Pancreas (tissue), 10 donors: ENCODE data around the gene PCDHGA4. TPM values are rescaled to one million over a fixed set of nuclear protein-coding genes. Genes with fewer than 3 reads are reported as not detected.
A peak's percentile ranks its signal among the peaks of the same experiment; 100 is the strongest.

Experiments
- ATAC-seq, 4 donors: fragments of 200-7000 bp; cut with Tn5 transposase; one replicate each; pipeline versions ENCODE4 v1.8.0 to v1.9.1; 2020; ENCODE audit warnings: mild to moderate bottlenecking in 4 of 4, moderate library complexity in 4 of 4
- DNase-seq, 6 donors: peaks; one replicate each; pipeline ENCODE4 v3.0.0-alpha.2; 2020
- FAIRE-seq: peaks from 2 replicates; lab custom pipeline; 2012; peaks lifted over from hg19 to GRCh38; lab: Jason Lieb, UNC
- H3K27ac ChIP-seq, 4 donors: fragments of 200-600 bp; sonication (generic); 1 replicate in 3 of 4; 2 replicates in 1 of 4; pipeline versions ENCODE4 v1.5.0 to v1.8.0; 2020
- H3K27me3 ChIP-seq, 4 donors: fragments of 200-600 bp; one replicate each; pipeline ENCODE4 v1.8.0; 2021
- H3K36me3 ChIP-seq, 3 donors: fragments of 200-600 bp; sonication (generic) in 1 of 3; one replicate each; pipeline versions ENCODE4 v1.5.0 to v1.8.0; 2020 to 2021
- H3K4me1 ChIP-seq, 3 donors: fragments of 200-600 bp; one replicate each; pipeline ENCODE4 v1.8.0; 2021
- H3K4me3 ChIP-seq, 4 donors: fragments of 200-600 bp; sonication (generic) in 2 of 4; one replicate each; pipeline versions ENCODE4 v1.5.0 to v1.8.0; 2020 to 2021
- H3K9me3 ChIP-seq, 4 donors: fragments of 200-600 bp; one replicate each; pipeline ENCODE4 v1.8.0; 2021
- WGBS, 2 donors: extraction: QIAGEN DNeasy Blood & Tissue Kit; methylation state at CpG; one replicate each; pipeline ENCODE4 v1.1.7; 2013; 5-methylcytosine and 5-hydroxymethylcytosine counted together
- intact Hi-C, 3 donors: fragments of 100-400 bp; cut with DNase I; formaldehyde crosslinking; loops; one replicate each; pipeline versions ENCODE4 v1.11.1 to v1.14.2; 2022
- polyA plus RNA-seq, 2 donors: library from polyadenylated mRNA; stranded (reverse); fragments of 200-250 nt; gene quantifications; one replicate each; pipeline ENCODE4 v1.2.3, GENCODE V29; 2013
- total RNA-seq, 6 donors: library from RNA; stranded (reverse); fragmentation: NEBNext Ultra II Directional in 4 of 6; extraction: Animal tissue kit (Norgen Biotek cat#: 25700) in 4 of 6; gene quantifications; one replicate each; pipeline versions ENCODE4 v1.2.1 to v1.2.4, GENCODE V29; 2021 to 2023
- TF ChIP-seq, protein P1 (sequence below), 4 donors: fragments of 200-600 bp; sonication (generic) in 3 of 4; IDR thresholded peaks; one replicate each; pipeline versions ENCODE4 v1.5.0 to v1.8.0; 2021; ENCODE audit warnings: antibody characterized with exemption in 4 of 4
- donor health status: healthy with polysubstance abuse.
- donor health status: DM: no; HTN: no; CAD: no; lungs with moderate emphysema.
- donor health status: DM: no; HTN: no; CAD: no.
- donor health status: control.
- donor health status: control.
- donor health status: Bipolar disorder and iron deficiency.
- donor health status: DM: yes; HTN: yes; CAD: no.
- donor health status: DM: no; HTN: no; CAD: no.
- donor health status: DM: no; HTN: no; CAD: no.
- donor health status: DM: yes; HTN: yes; CAD: no.

The PCDHGA4 gene
- total and polyA plus RNA-seq, 8 donors, result 0.61 to 2.9 (median 2.0) TPM

DNA sequence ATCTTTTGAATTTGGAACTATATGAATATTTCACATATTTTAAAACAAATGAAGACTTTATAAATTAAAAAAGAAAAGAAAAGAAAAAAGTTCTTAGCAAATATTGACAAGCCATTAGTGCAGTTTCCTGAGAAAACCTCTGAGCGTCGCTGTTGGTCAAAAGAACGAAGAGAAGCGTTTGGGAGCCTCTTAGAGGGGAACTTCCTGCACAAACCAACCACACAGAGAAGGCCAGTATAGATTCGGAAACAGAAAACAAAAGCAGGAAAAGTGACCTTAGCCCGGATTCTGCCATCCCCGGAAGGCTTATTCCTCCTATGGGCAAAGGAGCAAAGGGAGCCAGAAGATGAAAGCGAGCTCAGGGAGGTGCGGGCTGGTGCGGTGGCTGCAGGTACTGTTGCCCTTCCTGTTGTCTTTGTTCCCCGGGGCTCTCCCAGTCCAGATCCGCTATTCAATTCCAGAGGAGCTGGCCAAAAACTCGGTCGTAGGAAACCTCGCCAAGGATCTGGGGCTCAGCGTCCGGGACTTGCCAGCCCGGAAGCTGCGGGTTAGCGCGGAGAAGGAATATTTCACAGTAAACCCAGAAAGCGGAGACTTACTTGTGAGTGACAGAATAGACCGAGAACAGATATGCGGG is 5.1 kb downstream of the PCDHGA4 start, which contains the start of gene PCDHGB2:
PCDHGB2 (plus strand) TSS at position 205 of the 637 bp plus-strand sequence; CDS start at position 347, 142 bp downstream.
- peak within 1 kb of the TSS in 1 of 4 donors; percentile 10 for H3K4me3 ChIP-seq
- 14 to 17% methylated on average over 24 of the region's 24 CpGs for WGBS, 2 donors
- H3K27me3 ChIP-seq, result peaks cover 0 to 5% (median 0%) of the 10 kb centered on the region in 4 donors
- no peaks in the 10 kb centered on the region for H3K4me1 ChIP-seq
- ATAC-seq (no peak), DNase-seq (no peak), FAIRE-seq (no peak)
- TF ChIP-seq, protein P1, sequence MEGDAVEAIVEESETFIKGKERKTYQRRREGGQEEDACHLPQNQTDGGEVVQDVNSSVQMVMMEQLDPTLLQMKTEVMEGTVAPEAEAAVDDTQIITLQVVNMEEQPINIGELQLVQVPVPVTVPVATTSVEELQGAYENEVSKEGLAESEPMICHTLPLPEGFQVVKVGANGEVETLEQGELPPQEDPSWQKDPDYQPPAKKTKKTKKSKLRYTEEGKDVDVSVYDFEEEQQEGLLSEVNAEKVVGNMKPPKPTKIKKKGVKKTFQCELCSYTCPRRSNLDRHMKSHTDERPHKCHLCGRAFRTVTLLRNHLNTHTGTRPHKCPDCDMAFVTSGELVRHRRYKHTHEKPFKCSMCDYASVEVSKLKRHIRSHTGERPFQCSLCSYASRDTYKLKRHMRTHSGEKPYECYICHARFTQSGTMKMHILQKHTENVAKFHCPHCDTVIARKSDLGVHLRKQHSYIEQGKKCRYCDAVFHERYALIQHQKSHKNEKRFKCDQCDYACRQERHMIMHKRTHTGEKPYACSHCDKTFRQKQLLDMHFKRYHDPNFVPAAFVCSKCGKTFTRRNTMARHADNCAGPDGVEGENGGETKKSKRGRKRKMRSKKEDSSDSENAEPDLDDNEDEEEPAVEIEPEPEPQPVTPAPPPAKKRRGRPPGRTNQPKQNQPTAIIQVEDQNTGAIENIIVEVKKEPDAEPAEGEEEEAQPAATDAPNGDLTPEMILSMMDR (IDR thresholded peaks at IDR 0.05), result no peak
- H3K27ac ChIP-seq, result no peak within 1 kb of the TSS
- intact Hi-C loops, result loop anchor here in 1 of 3 donors (10.0 kb wide), 1 partner anchor 65 kb away; the partner anchor contains the start of gene PCDHGA11
- peaks cover 0 to 9% (median 0%) of the 10 kb centered on the region in 4 donors for H3K9me3 ChIP-seq
- H3K36me3 ChIP-seq, result no peaks in the 10 kb centered on the region

DNA sequence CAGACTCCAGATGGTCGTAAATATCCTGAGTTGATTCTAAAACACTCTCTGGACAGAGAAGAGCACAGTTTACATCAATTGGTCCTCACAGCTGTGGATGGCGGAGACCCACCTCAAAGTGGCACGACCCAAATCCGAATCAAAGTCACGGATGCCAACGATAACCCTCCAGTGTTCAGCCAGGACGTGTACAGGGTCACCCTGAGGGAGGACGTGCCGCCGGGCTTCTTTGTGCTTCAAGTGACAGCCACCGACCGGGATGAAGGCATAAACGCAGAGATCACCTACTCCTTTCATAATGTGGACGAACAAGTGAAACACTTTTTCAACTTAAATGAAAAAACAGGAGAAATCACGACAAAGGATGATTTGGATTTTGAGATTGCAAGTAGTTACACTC is 5.9 kb downstream of the PCDHGA4 start:
- no peak for ATAC-seq
- 24 to 29% methylated on average over 15 of the region's 15 CpGs for WGBS, 2 donors
- Histone ChIP-seq H3K27ac (no peak overlapping the region), H3K27me3 (peaks cover 0 to 5% (median 0%) of the 10 kb centered on the region in 4 donors), H3K4me1 (no peaks in the 10 kb centered on the region), H3K4me3 (no peak overlapping the region), H3K36me3 (no peaks in the 10 kb centered on the region), H3K9me3 (peaks cover 0 to 9% (median 0%) of the 10 kb centered on the region in 4 donors)
- TF ChIP-seq, protein P1 (IDR thresholded peaks at IDR 0.05), result no peak
- DNase-seq, result no peak
- FAIRE-seq, result no peak
- intact Hi-C loops, result loop anchor here in 1 of 3 donors (10.0 kb wide), 1 partner anchor 64 kb away; the partner anchor contains the start of gene PCDHGA11

GRCh38 chr5:141362719-141363118 is 7.9 kb downstream of the PCDHGA4 start:
- no peak for DNase-seq
- Histone ChIP-seq H3K36me3 (no peaks in the 10 kb centered on the region), H3K27ac (no peak overlapping the region), H3K27me3 (peaks cover 0 to 5% (median 0%) of the 10 kb centered on the region in 4 donors), H3K4me3 (no peak overlapping the region), H3K9me3 (peaks cover 0 to 6% (median 0%) of the 10 kb centered on the region in 4 donors), H3K4me1 (no peaks in the 10 kb centered on the region)
- TF ChIP-seq, protein P1 (IDR thresholded peaks at IDR 0.05), result no peak
- intact Hi-C loops, result loop anchor here in 1 of 3 donors (10.0 kb wide), 1 partner anchor 62 kb away; the partner anchor contains the start of gene PCDHGA11
- no peak for FAIRE-seq
- ATAC-seq, result no peak

- H3K36me3 ChIP-seq, result no peaks in the 10 kb centered on the region
- no peak within 1 kb of the TSS for H3K27ac ChIP-seq
- peaks cover 0 to 5% (median 0%) of the 10 kb centered on the region in 4 donors for H3K27me3 ChIP-seq
- H3K9me3 ChIP-seq, result peaks cover 0 to 6% (median 2%) of the 10 kb centered on the region in 4 donors
- WGBS, 2 donors, result 12 to 14% methylated on average over 34 of the region's 34 CpGs
- DNase-seq, result no peak
- no peak for FAIRE-seq
- ATAC-seq, result no peak
- no peak within 1 kb of the TSS for H3K4me3 ChIP-seq
- TF ChIP-seq, protein P1 (IDR thresholded peaks at IDR 0.05), result no peak
- H3K4me1 ChIP-seq, result no peaks in the 10 kb centered on the region
- intact Hi-C loops, result loop anchor here in 1 of 3 donors (10.0 kb wide), 1 partner anchor 61 kb away; the partner anchor contains the start of gene PCDHGA11
These were observed 9.3 kb downstream of the PCDHGA4 start, which contains the start of gene PCDHGA5 for GRCh38 chr5:141363952-141364660. TSS of gene PCDHGA5 (plus strand) at chr5:141364162. CDS start at chr5:141364331, 169 bp downstream.
